HCT116 (cell line): ENCODE results near the gene SEPTIN5. TPM values are rescaled to one million over a fixed set of nuclear protein-coding genes. Genes with fewer than 3 reads are reported as not detected.

Experiments
- ATAC-seq: fragments of 200-7000 bp; cut with Tn5 transposase; 2 replicates; pipeline ENCODE4 v1.9.1; 2020; ENCODE audit warnings: mild to moderate bottlenecking, moderate library complexity
- BruUV-seq: library from RNA; stranded (reverse); fragments of 400-500 nt; replicated peaks from 2 replicates; lab custom pipeline; 2021; lab: Mats Ljungman, UMichigan
- CTCF ChIA-PET: fragments of 300-600 bp; sonication (Branson Sonifier 250); formaldehyde crosslinking; loops from one replicate; lab custom pipeline; 2021; ENCODE audit warnings: antibody characterized with exemption; lab: Charles Lee
- POLR2A ChIA-PET: fragments of 300-600, 350-600 bp; sonication (Branson Sonifier 250); formaldehyde crosslinking; loops from one replicate; lab custom pipeline; 2021; ENCODE audit warnings: antibody characterized with exemption; lab: Charles Lee
- RAD21 ChIA-PET, 2 experiments: fragments of 300-600 bp; sonication (Branson Sonifier 250); formaldehyde crosslinking; loops; one replicate each; lab custom pipeline; 2023; ENCODE audit warnings: low total read pairs in 2 of 2; ENCODE audit not compliant: uncharacterized antibody in 2 of 2, unreplicated experiment in 2 of 2, low non-redundant PET in 1 of 2; lab: Charles Lee
- DNase-seq: peaks from one replicate; pipeline ENCODE4 v3.0.0-alpha.2; 2010; ENCODE audit warnings: low read depth, low spot score
- H2AFZ ChIP-seq: fragments of 200-600 bp; shearing (Covaris generic), sonication (generic); 2 replicates; pipeline ENCODE4 v1.6.1; 2017; ENCODE audit warnings: low read depth, mixed run types, mixed read lengths, antibody characterized with exemption, low read length; ENCODE audit not compliant: poor library complexity, severe bottlenecking
- H3K27ac ChIP-seq: 2 replicates; pipeline ENCODE4 v1.5.1; 2012; ENCODE audit warnings: low read depth, low read length
- H3K27me3 ChIP-seq: fragments of 200-600 bp; sonication (generic); 2 replicates; pipeline ENCODE4 v1.6.1; 2016; ENCODE audit warnings: mixed run types, low read length, mixed read lengths; ENCODE audit not compliant: insufficient read depth
- H3K36me3 ChIP-seq, 2 experiments: fragments of 200-500 bp in 1 of 2; fragments of 200-600 bp in 1 of 2; sonication (Bioruptor generic) in 1 of 2; sonication (generic) in 1 of 2; 2 replicates each; pipeline versions ENCODE4 v1.5.1 to v1.6.1; 2014 to 2016; ENCODE audit warnings: low read length in 2 of 2, inconsistent platforms in 1 of 2, mixed read lengths in 1 of 2, mixed run types in 1 of 2; ENCODE audit not compliant: insufficient read depth in 2 of 2, control insufficient read depth in 1 of 2
- H3K4me1 ChIP-seq, 2 experiments: fragments of 200-600 bp in 1 of 2; sonication (generic) in 1 of 2; 2 replicates each; pipeline versions ENCODE4 v1.5.1 to v1.6.1; 2012 to 2017; ENCODE audit warnings: low read length in 2 of 2, inconsistent platforms in 1 of 2, mild to moderate bottlenecking in 1 of 2, mixed read lengths in 1 of 2, mixed run types in 1 of 2, moderate library complexity in 1 of 2; ENCODE audit not compliant: insufficient read depth in 2 of 2, control insufficient read depth in 1 of 2
- H3K4me2 ChIP-seq: fragments of 200-600 bp; sonication (generic); 2 replicates; pipeline ENCODE4 v1.6.1; 2017; ENCODE audit warnings: mixed run types, low read length, mixed read lengths
- H3K4me3 ChIP-seq, 2 experiments: fragments of 200-600 bp in 1 of 2; sonication (generic) in 1 of 2; replicated peaks in 1 of 2; 2 replicates each; pipeline ENCODE4 v1.5.1; 2011 to 2016; ENCODE audit warnings: low read length in 2 of 2, control low read depth in 1 of 2, low read depth in 1 of 2, mild to moderate bottlenecking in 1 of 2, mixed read lengths in 1 of 2, mixed run types in 1 of 2
- H3K79me2 ChIP-seq: fragments of 200-600 bp; sonication (generic); 2 replicates; pipeline ENCODE4 v1.6.1; 2017; ENCODE audit warnings: mild to moderate bottlenecking, mixed run types, low read length, moderate library complexity, mixed read lengths; ENCODE audit not compliant: insufficient read depth
- H3K9ac ChIP-seq: fragments of 200-600 bp; sonication (generic); 2 replicates; pipeline ENCODE4 v1.6.1; 2016; ENCODE audit warnings: low read length, mixed read lengths
- H3K9me2 ChIP-seq: fragments of 200-600 bp; sonication (generic), shearing (Covaris generic); 2 replicates; pipeline ENCODE4 v1.6.1; 2017; ENCODE audit warnings: mixed run types, mild to moderate bottlenecking, moderate library complexity; ENCODE audit not compliant: insufficient read depth
- H3K9me3 ChIP-seq, 2 experiments: fragments of 200-500 bp in 1 of 2; fragments of 200-600 bp in 1 of 2; sonication (Bioruptor generic) in 1 of 2; sonication (generic) in 1 of 2; 2 replicates each; pipeline ENCODE4 v1.6.1; 2014 to 2017; ENCODE audit warnings: low read length in 2 of 2, mixed read lengths in 2 of 2, inconsistent platforms in 1 of 2, low read depth in 1 of 2, mild to moderate bottlenecking in 1 of 2, mixed run types in 1 of 2, moderate library complexity in 1 of 2; ENCODE audit not compliant: control insufficient read depth in 1 of 2, insufficient read depth in 1 of 2
- H4K20me1 ChIP-seq: fragments of 200-600 bp; sonication (generic), shearing (Covaris generic); 2 replicates; pipeline ENCODE4 v1.6.1; 2017; ENCODE audit warnings: mixed run types, mild to moderate bottlenecking, moderate library complexity; ENCODE audit not compliant: insufficient read depth
- CTCF ChIP-seq, 3 experiments: fragments of 200-600 bp in 1 of 3; sonication (generic) in 1 of 3; IDR thresholded peaks in 2 of 3; conservative IDR thresholded peaks in 1 of 3; 2 replicates each; pipeline ENCODE4 v1.5.1; 2012 to 2017; ENCODE audit warnings: low read depth in 2 of 3, low read length in 2 of 3, antibody characterized with exemption in 1 of 3, borderline replicate concordance in 1 of 3, control low read depth in 1 of 3, mild to moderate bottlenecking in 1 of 3, mixed read lengths in 1 of 3, mixed run types in 1 of 3, moderate library complexity in 1 of 3; ENCODE audit not compliant: insufficient read depth in 1 of 3
- FOSL1 ChIP-seq: IDR thresholded peaks from 2 replicates; pipeline ENCODE4 v1.6.1; 2012; ENCODE audit warnings: low read depth
- JUND ChIP-seq: IDR thresholded peaks from 2 replicates; pipeline ENCODE4 v1.6.1; 2012
- MAX ChIP-seq: IDR thresholded peaks from 2 replicates; pipeline ENCODE4 v1.6.1; 2012
- POLR2A ChIP-seq: IDR thresholded peaks from 2 replicates; pipeline ENCODE4 v1.7.0; 2011; ENCODE audit warnings: borderline replicate concordance; ENCODE audit not compliant: insufficient read depth, insufficient read length; ENCODE audit errors: extremely low read depth
- POLR2AphosphoS5 ChIP-seq: IDR thresholded peaks from 2 replicates; pipeline ENCODE4 v1.6.1; 2011; ENCODE audit warnings: mild to moderate bottlenecking, low read depth, low read length, moderate library complexity
- SIN3A ChIP-seq: IDR thresholded peaks from 2 replicates; pipeline ENCODE4 v1.6.1; 2012; ENCODE audit warnings: low read depth
- SRF ChIP-seq: IDR thresholded peaks from 2 replicates; pipeline ENCODE4 v1.6.1; 2012; ENCODE audit warnings: low read depth
- ZBTB33 ChIP-seq: IDR thresholded peaks from 2 replicates; pipeline ENCODE4 v1.6.1; 2011; ENCODE audit warnings: mild to moderate bottlenecking, low read length, moderate library complexity; ENCODE audit not compliant: insufficient replicate concordance; ENCODE audit errors: extremely low read depth
- ZFX ChIP-seq: fragments of 450-650 bp; IDR thresholded peaks from 2 replicates; pipeline ENCODE4 v1.6.1; 2017
- ZNF274 ChIP-seq: fragments of 200-500 bp; sonication (Bioruptor generic); IDR thresholded peaks from 2 replicates; pipeline ENCODE4 v1.6.1; 2014; ENCODE audit warnings: mild to moderate bottlenecking, low read depth, low read length, inconsistent platforms
- intact Hi-C: fragments of 100-400 bp; cut with micrococcal nuclease; formaldehyde crosslinking; loops from 2 replicates; pipeline ENCODE4 v1.10.0; 2022
- total RNA-seq: library from RNA; stranded (reverse); gene quantifications from one replicate; pipeline ENCODE4 v1.2.1, GENCODE V29; 2021; ENCODE audit not compliant: unreplicated experiment

Gene SEPTIN5
- total RNA-seq, 1 experiment from 2014 or later = 9.0 TPM

GRCh38 chr22:19749876-19750275 is 35.6 kb downstream of the SEPTIN5 start:
- Histone ChIP-seq H2AFZ (no peak overlapping the region), H3K9me3 (no peaks in the 10 kb centered on the region), H3K36me3 (no peaks in the 10 kb centered on the region), H3K9ac (no peak overlapping the region), H3K27ac (no peak overlapping the region), H3K4me3 (no peak overlapping the region), H3K4me1 (no peaks in the 10 kb centered on the region), H3K27me3 (no peaks in the 10 kb centered on the region), H3K4me2 (no peak overlapping the region), H4K20me1 (no peaks in the 10 kb centered on the region), H3K79me2 (no peaks in the 10 kb centered on the region), H3K9me2 (no peaks in the 10 kb centered on the region)
- TF ChIP-seq CTCF (IDR thresholded peaks at IDR 0.05 in 2 of 3, conservative IDR thresholded peaks at IDR 0.05 in 1 of 3; ENCODE audit: borderline replicate concordance in 1 of 3, insufficient read depth in 1 of 3, low read depth in 2 of 3, low read length in 2 of 3) (no peak), ZNF274 (no peak), MAX (no peak), SRF (no peak), POLR2A (no peak), POLR2AphosphoS5 (no peak), FOSL1 (no peak), SIN3A (no peak), ZBTB33 (no peak), ZFX (no peak), JUND (no peak)
- RAD21 ChIA-PET = no interaction called here
- intact Hi-C loops = no loop called here
- BruUV-seq = no TSS peak
- POLR2A ChIA-PET = no interaction called here
- CTCF ChIA-PET = no interaction called here
- ATAC-seq (no peak), DNase-seq (no peak)
